Muscle layer of colon (tissue), 2 donors: ENCODE measurements around the gene CCNI.

Experiments
- H3K27ac ChIP-seq: one replicate; pipeline ENCODE4 v1.7.0; 2013; ENCODE audit warnings: low read depth, mild to moderate bottlenecking, low read length, moderate library complexity
- H3K27me3 ChIP-seq, 2 donors: one replicate each; pipeline ENCODE4 v1.7.0; 2013; ENCODE audit warnings: low read length in 2 of 2, mild to moderate bottlenecking in 2 of 2; ENCODE audit not compliant: insufficient read depth in 2 of 2, control insufficient read depth in 1 of 2
- H3K36me3 ChIP-seq: one replicate; pipeline ENCODE4 v1.7.0; 2013; ENCODE audit warnings: mild to moderate bottlenecking, low read length; ENCODE audit not compliant: insufficient read depth
- H3K4me1 ChIP-seq: one replicate; pipeline ENCODE4 v1.7.0; 2013; ENCODE audit warnings: mild to moderate bottlenecking, low read length; ENCODE audit not compliant: insufficient read depth
- H3K4me3 ChIP-seq, 2 donors: one replicate each; pipeline ENCODE4 v1.7.0; 2013; ENCODE audit warnings: low read length in 2 of 2, low read depth in 1 of 2, mild to moderate bottlenecking in 1 of 2, moderate library complexity in 1 of 2
- H3K9ac ChIP-seq: one replicate; pipeline ENCODE4 v1.7.0; 2013; ENCODE audit warnings: low read length
- H3K9me3 ChIP-seq: one replicate; pipeline ENCODE4 v1.7.0; 2013; ENCODE audit warnings: mild to moderate bottlenecking, low read length
- donor health status: abdominal sarcoma.
- donor health status: Adenocarcinoma of cecum.

The CCNI gene

DNA sequence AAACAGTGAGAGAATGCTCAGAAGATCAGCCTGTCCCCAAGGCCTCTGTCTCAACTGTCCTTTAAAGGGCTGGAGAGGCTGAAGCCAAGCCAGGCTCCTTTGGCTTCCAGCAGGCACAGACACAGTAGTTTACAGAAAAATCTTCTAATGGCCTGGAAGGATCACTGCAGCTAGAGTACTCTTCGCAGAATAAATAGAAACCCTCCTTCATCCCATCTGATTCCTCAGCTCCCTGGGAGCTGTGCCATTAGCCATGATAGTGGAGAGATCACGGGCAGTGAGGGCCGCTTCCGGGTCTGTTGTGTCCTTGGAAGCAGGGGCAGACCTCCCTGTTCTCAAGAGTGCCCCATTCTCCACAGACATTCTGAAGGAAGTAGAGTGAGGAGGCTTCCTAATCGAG is 63.1 kb downstream of the CCNI start:
- Histone ChIP-seq H3K36me3 (peaks cover 13% of the 10 kb centered on the region), H3K27me3 (no peaks in the 10 kb centered on the region), H3K27ac (no peak overlapping the region), H3K4me3 (no peak overlapping the region), H3K9ac (no peak overlapping the region), H3K9me3 (no peaks in the 10 kb centered on the region), H3K4me1 (peaks cover 3% of the 10 kb centered on the region)

DNA sequence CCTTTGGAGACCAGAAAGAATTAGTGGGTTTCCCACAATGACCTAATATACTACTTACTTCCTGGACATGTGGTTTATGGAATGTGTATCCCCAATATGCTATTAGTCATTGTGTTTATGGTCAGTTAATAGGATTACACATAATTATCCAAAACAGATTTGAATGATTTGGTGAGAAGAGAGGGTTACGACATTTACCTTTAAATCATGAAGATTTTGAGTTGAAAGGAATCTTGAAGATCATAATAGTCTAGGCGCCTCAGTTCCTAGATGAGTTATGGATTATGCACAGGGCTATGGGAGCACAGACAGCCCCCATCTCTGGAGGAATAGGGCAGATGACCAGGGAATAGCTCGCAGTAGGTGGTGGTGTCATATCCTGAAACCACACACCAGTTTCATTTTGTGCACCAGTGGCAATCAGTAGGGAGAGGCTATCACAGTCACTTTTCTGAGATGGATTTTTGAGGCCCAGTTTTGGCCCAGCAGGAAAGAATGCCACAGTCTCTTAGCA is 64.9 kb downstream of the CCNI start:
- no peaks in the 10 kb centered on the region for H3K9me3 ChIP-seq
- H3K27me3 ChIP-seq, result no peaks in the 10 kb centered on the region
- H3K4me3 ChIP-seq, result no peak overlapping the region
- H3K27ac ChIP-seq, result no peak overlapping the region
- H3K36me3 ChIP-seq, result peaks cover 14% of the 10 kb centered on the region
- no peak overlapping the region for H3K9ac ChIP-seq
- H3K4me1 ChIP-seq, result peaks cover 11% of the 10 kb centered on the region

DNA sequence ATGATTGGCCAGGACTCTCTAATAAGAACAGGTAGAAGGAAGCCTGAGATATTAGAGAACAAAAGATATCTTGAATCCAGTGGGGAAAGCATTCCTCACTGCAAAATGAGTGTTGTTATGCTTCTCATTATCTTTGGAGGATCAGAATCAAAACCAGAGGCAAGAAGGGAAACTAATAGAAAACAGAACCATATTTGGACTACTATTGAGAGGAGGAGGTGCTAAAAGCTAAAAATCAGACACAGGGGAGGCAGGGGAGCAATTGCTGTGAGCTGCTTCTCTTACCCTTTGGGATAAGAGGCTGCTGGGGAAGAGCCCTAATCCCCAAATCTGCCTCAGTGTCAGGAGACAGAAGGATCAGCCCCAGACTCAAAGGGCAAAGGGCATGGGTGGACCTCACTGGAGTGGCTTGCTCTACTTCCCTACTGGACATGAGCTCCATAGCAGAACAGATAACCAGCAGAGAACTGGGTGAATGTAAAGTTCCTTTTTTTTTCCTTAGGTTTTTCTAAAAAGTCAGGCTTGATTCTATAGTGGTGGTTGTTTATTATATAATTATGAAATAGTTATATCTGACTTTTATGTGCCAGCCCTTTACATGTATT is 66.2 kb downstream of the CCNI start:
- Histone ChIP-seq H3K4me1 (peaks cover 11% of the 10 kb centered on the region), H3K27me3 (no peaks in the 10 kb centered on the region), H3K4me3 (no peak overlapping the region), H3K36me3 (peaks cover 9% of the 10 kb centered on the region), H3K9ac (no peak overlapping the region), H3K9me3 (no peaks in the 10 kb centered on the region), H3K27ac (no peak overlapping the region)

DNA sequence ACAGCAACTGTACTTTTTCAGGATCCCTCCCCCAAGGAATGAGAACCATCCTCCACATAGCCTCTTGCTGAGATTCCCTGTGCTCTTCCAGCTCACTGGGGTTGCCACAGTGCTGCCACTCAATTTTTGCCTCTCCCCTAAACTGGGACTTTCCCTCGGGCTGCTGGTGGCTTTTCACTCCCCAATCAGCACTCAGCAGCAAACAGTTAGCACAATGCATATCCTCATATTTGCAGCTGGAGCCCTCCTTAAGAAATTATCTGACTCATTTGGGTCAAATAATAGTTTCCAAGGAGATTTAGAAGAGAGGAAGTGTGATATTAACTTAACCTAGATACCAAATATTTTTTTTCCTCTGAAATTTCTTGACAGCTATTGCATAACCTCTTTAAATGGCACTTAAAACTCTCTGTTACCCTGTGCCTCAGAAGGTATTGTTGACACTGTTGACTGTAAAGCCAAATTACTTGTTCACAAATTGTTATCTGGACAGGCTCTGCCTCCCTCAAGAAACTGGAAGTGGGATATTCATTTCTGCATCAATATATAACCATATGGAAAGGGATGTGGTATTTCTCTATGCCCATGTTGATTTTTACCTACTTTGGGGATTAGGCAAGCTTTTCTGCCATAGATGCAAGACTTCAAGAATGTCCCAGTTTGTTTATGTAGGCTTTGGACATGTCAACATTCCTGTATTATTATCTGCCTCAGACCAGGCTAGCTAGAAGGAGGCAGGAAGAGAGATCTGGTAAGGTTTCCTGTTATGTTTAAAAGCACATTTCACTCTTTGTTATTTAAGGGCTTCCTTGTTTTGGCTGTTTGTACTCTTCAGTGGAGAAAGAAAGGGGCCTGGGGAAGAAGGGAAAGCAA is 68.2 kb downstream of the CCNI start:
- Histone ChIP-seq H3K36me3 (peaks cover 9% of the 10 kb centered on the region), H3K4me1 (peaks cover 20% of the 10 kb centered on the region), H3K27ac (no peak overlapping the region), H3K9ac (no peak overlapping the region), H3K4me3 (no peak overlapping the region), H3K27me3 (no peaks in the 10 kb centered on the region), H3K9me3 (no peaks in the 10 kb centered on the region)

DNA sequence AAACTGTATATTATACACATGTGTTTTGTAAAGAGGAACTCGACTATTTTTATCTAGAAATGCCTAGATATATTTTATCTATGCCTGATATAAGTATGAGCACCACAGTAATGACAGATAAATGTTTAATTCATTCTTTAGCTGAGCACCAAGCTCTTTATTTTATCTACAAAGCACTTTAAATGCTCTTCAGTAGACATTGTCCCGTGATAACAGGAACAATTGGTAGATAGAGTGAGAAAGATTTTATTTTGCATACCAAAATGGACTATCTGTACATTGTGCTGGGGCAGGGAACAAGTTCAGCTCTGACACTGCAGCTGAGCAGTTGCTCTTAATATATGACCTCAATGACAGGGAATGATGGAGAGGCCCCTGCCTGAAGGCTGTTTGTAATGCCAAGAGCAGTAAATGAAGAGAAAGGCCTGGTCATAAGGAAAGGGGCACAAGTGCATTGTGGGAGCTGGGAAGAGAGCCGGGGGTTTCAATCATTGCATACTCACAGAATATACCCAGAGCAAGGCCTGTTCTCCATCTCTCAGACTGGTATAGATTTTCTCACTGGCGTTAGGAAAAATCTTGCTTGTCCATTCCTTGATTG is 68.9 kb downstream of the CCNI start:
- no peaks in the 10 kb centered on the region for H3K9me3 ChIP-seq
- no peaks in the 10 kb centered on the region for H3K27me3 ChIP-seq
- H3K9ac ChIP-seq, result no peak overlapping the region
- H3K4me3 ChIP-seq, result no peak overlapping the region
- peaks cover 27% of the 10 kb centered on the region for H3K4me1 ChIP-seq
- H3K36me3 ChIP-seq, result peaks cover 9% of the 10 kb centered on the region
- H3K27ac ChIP-seq, result no peak overlapping the region

DNA sequence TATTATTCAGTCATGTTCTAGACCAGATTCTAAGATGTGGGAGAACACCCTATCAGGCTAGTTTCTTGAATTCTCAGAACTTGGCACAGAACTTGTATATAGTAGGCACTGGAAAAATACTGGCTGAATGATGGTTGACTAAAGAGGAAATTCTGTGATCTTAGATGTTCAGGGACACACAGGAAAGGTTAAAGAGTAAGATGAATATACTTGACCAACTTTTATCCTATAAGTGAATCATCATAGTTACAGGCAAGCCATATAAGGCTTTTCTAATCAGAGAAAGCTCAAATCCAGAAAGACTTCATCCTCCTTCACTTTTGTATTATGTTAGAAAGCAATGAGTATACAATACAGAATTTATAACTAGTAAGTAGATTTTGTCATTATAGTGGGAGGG is 72.4 kb downstream of the CCNI start:
- Histone ChIP-seq H3K9me3 (no peaks in the 10 kb centered on the region), H3K36me3 (peaks cover 14% of the 10 kb centered on the region), H3K4me3 (no peak overlapping the region), H3K9ac (no peak overlapping the region), H3K4me1 (peaks cover 30% of the 10 kb centered on the region), H3K27me3 (no peaks in the 10 kb centered on the region), H3K27ac (no peak overlapping the region)

DNA sequence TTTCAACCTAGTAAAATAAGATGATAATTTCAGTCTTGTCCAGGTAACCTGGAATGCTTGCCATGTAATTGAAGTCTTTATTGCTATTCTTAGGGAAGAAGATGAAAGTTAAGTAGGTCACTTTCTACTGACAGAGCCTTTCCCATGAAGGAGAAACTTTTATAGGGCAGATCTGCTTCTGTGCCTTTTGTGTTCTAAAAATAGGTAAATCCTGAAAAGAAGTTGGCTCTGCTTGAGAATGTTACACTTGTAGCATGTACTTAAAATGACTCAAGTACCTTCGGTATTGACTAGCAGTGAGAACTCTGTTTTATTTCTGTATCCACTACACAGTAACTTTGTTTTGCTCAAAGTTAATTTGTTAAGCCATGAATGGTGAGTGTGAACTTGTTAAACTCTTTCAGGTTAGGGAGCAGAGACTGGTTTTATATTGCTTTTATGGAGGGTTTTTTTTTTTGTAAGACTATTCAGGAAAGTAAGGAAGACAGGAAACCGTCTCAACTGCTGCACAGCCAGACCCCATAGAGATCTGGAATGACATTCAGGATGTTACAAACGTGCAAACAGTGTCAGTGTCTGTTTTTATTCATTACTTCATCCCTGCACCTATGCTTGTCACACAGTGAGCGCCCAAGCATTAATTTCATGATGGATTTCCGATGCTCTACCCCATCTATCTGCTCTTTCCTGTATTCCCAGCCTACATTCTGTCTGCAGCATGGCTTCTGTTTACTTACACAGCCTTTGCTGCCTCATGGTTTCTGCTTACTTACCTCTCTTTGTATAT is 73.3 kb downstream of the CCNI start:
- Histone ChIP-seq H3K4me3 (no peak overlapping the region), H3K27me3 (no peaks in the 10 kb centered on the region), H3K4me1 (peaks cover 27% of the 10 kb centered on the region), H3K9me3 (no peaks in the 10 kb centered on the region), H3K27ac (no peak overlapping the region), H3K9ac (no peak overlapping the region), H3K36me3 (peaks cover 21% of the 10 kb centered on the region)

DNA sequence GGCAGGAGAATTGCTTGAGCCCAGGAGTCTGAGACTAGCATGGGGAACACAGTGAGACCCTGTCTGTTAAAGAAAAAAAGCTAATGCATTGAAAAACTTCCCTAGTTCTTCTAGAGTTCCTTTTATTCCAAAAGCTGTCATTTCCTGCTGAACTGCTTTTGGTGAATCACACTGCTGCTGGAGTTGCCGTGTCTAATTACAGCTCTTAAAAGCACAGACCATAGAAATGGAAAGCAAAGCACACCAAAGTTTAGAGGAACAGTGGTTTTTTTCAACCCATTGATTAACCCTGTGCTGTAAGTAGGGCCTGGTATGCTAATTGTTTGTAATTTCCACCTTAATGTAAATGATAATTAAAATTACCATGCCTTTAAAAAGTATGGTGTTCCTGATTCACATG is 73.9 kb downstream of the CCNI start:
- no peaks in the 10 kb centered on the region for H3K27me3 ChIP-seq
- no peak overlapping the region for H3K4me3 ChIP-seq
- no peak overlapping the region for H3K9ac ChIP-seq
- no peaks in the 10 kb centered on the region for H3K9me3 ChIP-seq
- peaks cover 27% of the 10 kb centered on the region for H3K4me1 ChIP-seq
- no peak overlapping the region for H3K27ac ChIP-seq
- H3K36me3 ChIP-seq, result peaks cover 22% of the 10 kb centered on the region

DNA sequence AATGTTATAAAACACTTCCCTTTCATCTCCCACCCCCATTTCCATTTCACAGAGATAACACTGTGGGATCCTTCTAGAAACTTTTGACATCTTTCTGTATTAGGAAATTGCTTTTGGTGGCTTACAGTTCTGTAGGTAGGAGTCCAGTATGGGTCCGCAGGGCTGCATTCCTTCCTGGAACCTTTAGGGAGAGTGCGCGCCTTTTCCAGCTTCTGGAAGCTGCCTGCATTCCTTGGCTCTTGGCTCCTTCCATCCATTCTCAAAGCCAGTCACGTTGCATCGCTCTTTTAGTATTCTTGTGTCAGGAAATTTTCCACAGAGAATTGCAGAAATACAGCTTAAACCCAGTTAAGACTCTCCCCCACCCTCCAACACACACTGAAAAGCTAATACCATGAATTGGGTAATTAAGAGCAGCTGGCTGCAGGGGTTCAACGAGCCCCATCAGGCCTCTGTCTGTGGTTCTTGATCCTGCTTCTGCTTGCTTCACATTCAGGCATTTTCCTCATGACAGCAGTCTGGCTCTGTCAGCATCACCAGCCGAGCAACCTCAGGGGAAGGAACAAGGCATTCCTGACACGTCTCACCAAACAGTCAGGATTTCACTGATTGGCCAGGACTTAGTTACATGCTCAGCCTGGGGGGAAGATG is 77.4 kb downstream of the CCNI start:
- Histone ChIP-seq H3K36me3 (peaks cover 12% of the 10 kb centered on the region), H3K9ac (no peak overlapping the region), H3K4me3 (no peak overlapping the region), H3K27ac (no peak overlapping the region), H3K27me3 (no peaks in the 10 kb centered on the region), H3K4me1 (peaks cover 18% of the 10 kb centered on the region), H3K9me3 (no peaks in the 10 kb centered on the region)

DNA sequence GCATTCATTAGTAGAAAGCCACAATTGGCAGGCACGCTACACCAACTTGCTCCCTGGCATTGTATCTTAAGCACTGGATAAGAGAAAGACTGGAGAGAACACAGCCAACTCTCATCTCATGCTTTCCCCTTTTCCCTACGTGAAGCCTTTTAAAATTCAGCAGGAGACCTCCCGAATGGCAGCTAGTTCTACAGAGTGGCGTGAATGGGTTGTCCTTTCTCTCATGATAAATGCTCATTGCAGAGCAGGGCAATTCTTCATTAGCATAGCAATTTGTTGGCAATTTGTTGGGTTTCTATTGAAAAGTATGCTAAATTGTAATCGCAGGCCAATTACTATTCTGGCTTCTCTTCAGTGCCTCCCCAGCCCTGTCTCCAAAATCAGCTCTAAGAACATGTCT is 78.3 kb downstream of the CCNI start:
- Histone ChIP-seq H3K4me3 (no peak overlapping the region), H3K27ac (no peak overlapping the region), H3K9ac (no peak overlapping the region), H3K9me3 (no peaks in the 10 kb centered on the region), H3K27me3 (no peaks in the 10 kb centered on the region), H3K36me3 (peaks cover 12% of the 10 kb centered on the region), H3K4me1 (peaks cover 10% of the 10 kb centered on the region)
